ENCODE measurements around the gene PARS2.

The PARS2 gene

DNA sequence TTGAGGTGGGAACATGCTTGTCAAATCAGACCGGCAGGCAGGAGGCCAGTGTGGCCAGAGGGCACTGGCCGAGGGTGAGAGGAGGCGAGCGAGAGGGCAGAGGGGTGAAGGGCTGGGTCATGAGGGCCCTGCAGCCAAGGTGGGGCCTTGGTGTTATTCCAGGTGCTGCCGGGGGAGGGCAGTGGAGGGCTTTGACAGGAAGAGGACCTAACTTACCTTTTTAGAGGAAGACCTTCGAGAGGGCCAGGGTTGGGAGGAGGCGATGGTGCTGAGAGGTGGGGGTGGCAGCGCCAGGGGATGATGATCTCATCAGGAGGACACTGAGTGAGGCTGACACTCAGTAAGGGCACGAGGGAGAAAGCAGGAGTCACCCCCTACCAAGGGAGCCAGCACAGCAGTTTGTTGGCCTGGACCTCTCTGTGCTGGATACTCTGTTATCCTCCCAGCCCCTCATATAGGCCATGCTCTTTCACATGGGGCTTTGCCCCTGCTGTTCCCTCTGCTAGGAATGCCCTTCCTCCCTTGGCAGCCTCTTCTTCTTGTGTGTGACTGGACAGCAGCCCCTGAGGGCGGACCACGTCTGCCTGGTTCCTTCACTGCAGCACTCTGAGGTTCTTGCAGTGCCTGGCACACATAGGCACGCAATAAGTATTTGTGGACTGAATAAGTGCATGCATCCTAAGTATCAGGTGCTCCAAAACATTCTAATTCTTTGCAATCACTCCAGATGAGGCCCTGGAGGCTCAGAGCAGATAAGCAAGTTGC lies 44.3 kb upstream of the PARS2 start:
- H3K27ac ChIP-seq (ENCODE audit: low read length): no peak overlapping the region
- no CpG with 5 or more reads among the region's 12 CpGs for WGBS (ENCODE audit: insufficient coverage, insufficient read length)
- H3K36me3 ChIP-seq (ENCODE audit: control insufficient read depth, insufficient read depth, low read length): no peaks in the 10 kb centered on the region
- DNase-seq (ENCODE audit: low read depth, low spot score): no peak
- H3K4me1 ChIP-seq (ENCODE audit: control insufficient read depth, insufficient read depth, low read length): peaks cover 3% of the 10 kb centered on the region; the same call in 1 of the 2 replicates
- no peaks in the 10 kb centered on the region for H3K9me3 ChIP-seq (ENCODE audit: control insufficient read depth, insufficient read depth, low read length)
- H3K27me3 ChIP-seq (ENCODE audit: control insufficient read depth, insufficient read depth, low read length): no peaks in the 10 kb centered on the region
- no peak overlapping the region for H3K4me3 ChIP-seq (ENCODE audit: low read length)

DNA sequence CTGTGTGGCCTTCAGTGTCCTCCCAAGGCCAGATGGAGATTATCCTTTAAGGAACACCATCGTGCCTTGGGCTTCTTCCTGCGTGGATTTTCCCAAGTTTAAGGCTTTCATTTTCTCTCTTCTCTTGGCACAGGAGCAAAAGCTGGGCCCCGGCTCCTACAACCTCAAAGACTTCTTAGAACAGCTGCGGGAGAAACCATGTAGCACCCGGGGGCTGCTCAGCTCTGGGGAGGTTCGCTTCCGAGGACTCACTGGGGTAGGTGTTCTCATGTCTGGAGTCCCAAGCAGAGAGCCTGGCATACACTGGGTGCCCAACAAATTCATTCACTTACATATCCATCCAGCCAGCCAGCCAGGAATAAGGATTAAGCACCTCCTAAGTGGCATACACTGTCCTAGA lies 43.4 kb upstream of the PARS2 start:
- H3K36me3 ChIP-seq (ENCODE audit: control insufficient read depth, insufficient read depth, low read length): no peaks in the 10 kb centered on the region
- no CpG with 5 or more reads among the region's 7 CpGs for WGBS (ENCODE audit: insufficient coverage, insufficient read length)
- H3K4me3 ChIP-seq (ENCODE audit: low read length): no peak overlapping the region
- H3K27ac ChIP-seq (ENCODE audit: low read length): no peak overlapping the region
- H3K4me1 ChIP-seq (ENCODE audit: control insufficient read depth, insufficient read depth, low read length): no peaks in the 10 kb centered on the region
- DNase-seq (ENCODE audit: low read depth, low spot score): no peak
- no peaks in the 10 kb centered on the region for H3K9me3 ChIP-seq (ENCODE audit: control insufficient read depth, insufficient read depth, low read length)
- H3K27me3 ChIP-seq (ENCODE audit: control insufficient read depth, insufficient read depth, low read length): no peaks in the 10 kb centered on the region

DNA sequence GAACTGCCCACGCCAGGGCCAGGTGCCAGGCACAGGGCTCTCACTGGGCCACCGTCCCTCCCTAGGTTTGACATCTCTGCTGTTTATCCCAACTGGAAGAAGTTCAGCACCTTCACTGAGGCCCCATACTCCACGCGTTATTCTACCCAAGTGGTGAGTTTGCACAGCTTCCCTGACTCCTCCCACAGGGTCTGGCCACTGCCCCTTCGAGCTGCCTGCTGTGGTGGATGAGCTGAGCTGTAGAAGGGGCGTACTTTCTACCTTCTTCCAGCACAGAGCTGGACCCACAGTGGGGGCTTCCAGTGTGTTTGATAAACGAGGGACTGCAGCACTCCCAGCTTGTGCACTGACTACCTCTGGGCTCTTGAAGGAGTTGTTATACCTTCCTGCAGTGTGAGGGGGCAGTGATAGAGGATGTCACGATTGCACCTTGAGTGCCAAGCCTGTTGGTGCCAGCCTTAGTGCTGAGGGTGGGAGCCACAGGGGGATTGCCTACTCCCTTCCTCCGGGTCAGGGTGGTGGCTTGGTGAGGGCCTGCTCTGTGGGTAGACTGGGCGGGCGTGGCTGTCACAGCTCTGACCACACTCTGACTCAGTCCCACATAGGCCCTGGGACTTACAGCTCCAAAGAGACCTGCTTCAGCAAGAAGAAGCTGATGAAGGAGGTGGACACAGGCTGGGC lies 42.7 kb upstream of the PARS2 start:
- no peak for DNase-seq (ENCODE audit: low read depth, low spot score)
- H3K27ac ChIP-seq (ENCODE audit: low read length): no peak overlapping the region
- no peaks in the 10 kb centered on the region for H3K4me1 ChIP-seq (ENCODE audit: control insufficient read depth, insufficient read depth, low read length)
- H3K9me3 ChIP-seq (ENCODE audit: control insufficient read depth, insufficient read depth, low read length): no peaks in the 10 kb centered on the region
- no CpG with 5 or more reads among the region's 11 CpGs for WGBS (ENCODE audit: insufficient coverage, insufficient read length)
- H3K4me3 ChIP-seq (ENCODE audit: low read length): no peak overlapping the region
- H3K27me3 ChIP-seq (ENCODE audit: control insufficient read depth, insufficient read depth, low read length): no peaks in the 10 kb centered on the region
- no peaks in the 10 kb centered on the region for H3K36me3 ChIP-seq (ENCODE audit: control insufficient read depth, insufficient read depth, low read length)

DNA sequence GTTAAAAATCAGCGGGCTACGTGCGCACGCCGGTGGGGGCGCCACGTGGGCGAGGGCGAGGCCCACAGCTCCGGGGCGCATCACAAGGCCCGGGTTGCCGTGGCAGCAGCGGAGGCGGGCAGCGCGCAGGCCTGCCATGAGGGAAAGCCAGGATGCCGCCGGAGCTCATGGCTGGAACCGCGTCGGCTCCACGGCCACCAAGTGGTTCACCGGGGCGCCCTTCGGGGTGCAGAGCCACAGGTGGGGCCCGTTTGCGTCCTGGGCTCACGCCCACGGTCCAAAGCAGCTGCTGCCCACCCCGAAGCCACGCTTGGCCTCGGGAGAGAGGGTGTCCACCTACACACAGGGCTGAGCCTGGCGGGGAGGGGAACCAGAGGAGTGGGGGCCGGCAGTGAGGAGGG lies 41.7 kb upstream of the PARS2 start:
- Histone ChIP-seq H3K36me3 (ENCODE audit: control insufficient read depth, insufficient read depth, low read length) (no peaks in the 10 kb centered on the region), H3K27me3 (ENCODE audit: control insufficient read depth, insufficient read depth, low read length) (no peaks in the 10 kb centered on the region), H3K4me1 (ENCODE audit: control insufficient read depth, insufficient read depth, low read length) (no peaks in the 10 kb centered on the region), H3K27ac (ENCODE audit: low read length) (no peak overlapping the region), H3K9me3 (ENCODE audit: control insufficient read depth, insufficient read depth, low read length) (no peaks in the 10 kb centered on the region), H3K4me3 (ENCODE audit: low read length) (no peak overlapping the region)
- no CpG with 5 or more reads among the region's 35 CpGs for WGBS (ENCODE audit: insufficient coverage, insufficient read length)
- no peak for DNase-seq (ENCODE audit: low read depth, low spot score)

DNA sequence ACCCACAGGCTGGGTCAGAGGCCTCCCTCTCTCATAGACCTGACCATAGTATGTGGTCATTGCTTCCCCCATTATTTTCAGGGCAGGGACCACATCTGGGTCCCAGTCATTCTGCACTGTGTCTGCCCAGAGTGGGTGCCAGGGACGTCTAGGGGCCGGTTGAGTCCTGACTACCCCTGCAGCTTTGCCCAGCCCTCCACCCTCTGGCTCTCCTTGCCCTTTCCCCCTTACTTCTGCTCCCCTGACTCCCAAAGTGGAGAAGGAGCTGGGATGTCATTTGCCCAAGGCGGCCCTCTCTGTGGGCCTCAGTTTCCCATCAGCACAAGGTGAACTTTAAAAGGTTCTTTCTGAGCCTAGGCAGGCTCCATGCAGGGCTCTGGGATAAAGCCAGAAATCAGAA lies 41.1 kb upstream of the PARS2 start:
- no peaks in the 10 kb centered on the region for H3K4me1 ChIP-seq (ENCODE audit: control insufficient read depth, insufficient read depth, low read length)
- no peak overlapping the region for H3K4me3 ChIP-seq (ENCODE audit: low read length)
- no CpG with 5 or more reads among the region's 3 CpGs for WGBS (ENCODE audit: insufficient coverage, insufficient read length)
- H3K9me3 ChIP-seq (ENCODE audit: control insufficient read depth, insufficient read depth, low read length): no peaks in the 10 kb centered on the region
- H3K27ac ChIP-seq (ENCODE audit: low read length): no peak overlapping the region
- no peaks in the 10 kb centered on the region for H3K27me3 ChIP-seq (ENCODE audit: control insufficient read depth, insufficient read depth, low read length)
- H3K36me3 ChIP-seq (ENCODE audit: control insufficient read depth, insufficient read depth, low read length): no peaks in the 10 kb centered on the region
- DNase-seq (ENCODE audit: low read depth, low spot score): no peak

DNA sequence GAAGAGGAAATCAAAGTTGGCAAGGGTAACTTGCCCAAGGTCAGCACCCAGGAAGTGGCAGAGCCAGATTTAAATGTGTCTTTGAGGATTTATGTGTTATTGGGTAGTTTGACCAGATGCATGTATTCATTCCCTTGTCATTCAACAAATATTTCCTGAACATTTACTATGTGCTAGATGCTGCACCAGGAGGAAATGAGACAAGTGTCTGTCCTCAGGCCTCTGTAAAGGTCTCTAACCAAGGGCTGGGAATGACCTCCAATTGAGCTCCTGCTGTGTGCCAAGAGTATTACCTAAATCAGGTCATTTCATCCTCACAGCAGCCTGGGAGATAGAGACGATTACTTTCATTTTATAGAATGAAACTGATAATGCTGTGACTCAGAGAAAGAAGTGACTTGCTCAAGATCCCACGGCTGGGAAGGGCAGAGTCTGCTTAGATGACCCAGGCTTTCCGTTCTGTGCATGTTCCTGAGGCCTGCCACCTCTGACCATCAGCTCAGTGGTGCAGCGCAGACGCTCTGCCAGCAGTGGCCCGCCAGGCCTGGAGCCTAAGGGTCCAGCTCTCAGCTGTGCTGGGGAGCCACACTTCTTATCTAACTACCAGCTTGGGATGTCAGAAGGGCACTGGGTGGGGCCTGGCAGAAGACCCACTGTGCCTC lies 40.3 kb upstream of the PARS2 start:
- Histone ChIP-seq H3K27me3 (ENCODE audit: control insufficient read depth, insufficient read depth, low read length) (no peaks in the 10 kb centered on the region; the same call in 1 of the 2 replicates), H3K4me3 (ENCODE audit: low read length) (no peak overlapping the region), H3K9me3 (ENCODE audit: control insufficient read depth, insufficient read depth, low read length) (no peaks in the 10 kb centered on the region), H3K4me1 (ENCODE audit: control insufficient read depth, insufficient read depth, low read length) (no peaks in the 10 kb centered on the region), H3K27ac (ENCODE audit: low read length) (no peak overlapping the region), H3K36me3 (ENCODE audit: control insufficient read depth, insufficient read depth, low read length) (no peaks in the 10 kb centered on the region)
- no peak for DNase-seq (ENCODE audit: low read depth, low spot score)
- no CpG with 5 or more reads among the region's 6 CpGs for WGBS (ENCODE audit: insufficient coverage, insufficient read length)

DNA sequence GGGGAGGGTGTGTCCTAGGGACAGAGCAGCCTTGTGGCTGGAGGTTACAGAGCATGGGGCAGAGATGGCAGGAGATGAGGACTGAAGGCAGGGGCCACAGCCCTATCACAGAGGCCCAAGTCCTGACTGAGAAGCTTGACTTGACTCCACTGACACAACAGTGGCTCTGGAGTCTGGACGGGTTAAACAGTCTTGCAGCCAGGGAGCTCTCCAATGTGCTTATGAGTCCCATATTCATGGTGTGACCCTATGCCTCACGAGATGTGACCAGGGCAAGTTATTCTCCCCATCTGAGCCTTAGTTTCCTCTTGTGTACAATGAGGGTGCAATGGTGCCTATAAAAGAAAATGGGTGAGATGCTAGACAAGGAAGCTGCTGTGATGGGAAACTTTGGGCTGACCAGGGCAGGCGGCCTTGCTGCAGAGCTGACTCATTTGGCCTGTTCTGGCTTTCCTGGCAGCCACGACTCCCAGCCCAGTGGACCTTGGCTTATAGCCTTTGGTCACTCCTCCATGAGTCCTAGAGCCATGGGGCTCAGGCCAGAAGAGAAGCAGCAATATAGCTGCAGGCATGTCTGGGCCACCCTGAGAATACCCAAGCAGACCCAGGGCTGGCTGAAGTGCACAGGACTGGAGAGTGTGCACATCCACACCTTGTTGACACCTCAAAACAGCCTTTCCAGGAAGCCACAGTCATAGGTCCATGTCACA lies 39.6 kb upstream of the PARS2 start:
- no CpG with 5 or more reads among the region's 4 CpGs for WGBS (ENCODE audit: insufficient coverage, insufficient read length)
- H3K36me3 ChIP-seq (ENCODE audit: control insufficient read depth, insufficient read depth, low read length): no peaks in the 10 kb centered on the region
- H3K4me1 ChIP-seq (ENCODE audit: control insufficient read depth, insufficient read depth, low read length): no peaks in the 10 kb centered on the region
- no peak overlapping the region for H3K4me3 ChIP-seq (ENCODE audit: low read length)
- H3K9me3 ChIP-seq (ENCODE audit: control insufficient read depth, insufficient read depth, low read length): no peaks in the 10 kb centered on the region
- no peaks in the 10 kb centered on the region; the same call in 1 of the 2 replicates for H3K27me3 ChIP-seq (ENCODE audit: control insufficient read depth, insufficient read depth, low read length)
- no peak overlapping the region for H3K27ac ChIP-seq (ENCODE audit: low read length)
- DNase-seq (ENCODE audit: low read depth, low spot score): no peak

DNA sequence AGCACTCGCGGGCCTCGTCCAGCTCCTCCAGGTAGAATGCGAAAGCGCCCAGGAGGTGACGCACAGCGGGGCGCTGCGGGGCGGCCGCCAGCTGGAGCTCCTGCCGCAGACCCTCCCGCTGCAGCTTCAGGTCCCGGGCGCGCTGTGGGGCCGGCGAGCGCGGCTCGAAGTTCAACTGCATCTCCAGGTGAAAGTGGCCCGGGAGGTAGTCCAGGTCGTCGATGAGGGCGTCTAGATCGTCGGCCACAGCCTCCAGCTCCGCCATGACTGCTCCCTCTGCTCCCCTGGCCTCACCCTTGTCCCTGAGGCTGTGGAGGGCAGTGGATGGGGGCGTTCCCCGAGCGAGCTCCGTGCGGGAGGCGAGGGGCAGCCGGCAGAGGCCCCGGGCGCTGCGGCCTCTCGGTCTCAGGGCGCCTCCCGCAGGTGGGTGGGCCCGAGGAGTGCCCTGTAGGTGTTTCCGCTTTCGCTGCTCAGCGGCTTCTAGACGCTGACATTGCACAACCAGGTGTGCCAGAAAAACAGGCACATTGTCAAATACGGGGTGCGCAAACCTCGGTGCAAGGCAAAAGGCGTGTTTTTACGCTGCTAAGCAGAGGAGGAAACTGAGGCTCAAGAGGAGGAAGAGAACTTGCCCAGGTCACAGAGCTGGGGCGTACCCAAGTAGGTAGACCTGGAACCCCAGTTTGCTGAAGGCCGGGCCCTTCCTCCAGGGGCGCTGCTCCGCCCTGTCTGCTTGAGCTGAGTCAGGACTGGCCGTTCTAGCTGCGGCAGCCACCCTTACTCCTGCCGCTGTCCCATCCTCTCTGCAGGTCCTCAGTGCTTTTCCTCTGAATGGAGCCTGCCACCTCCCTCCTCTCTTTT lies 36.8 kb upstream of the PARS2 start, which contains the start of gene TTC22:
TSS of gene TTC22 (minus strand) at position 425 of the 861 bp plus-strand sequence. CDS start at position 265, 160 bp downstream.
- H3K27me3 ChIP-seq (ENCODE audit: control insufficient read depth, insufficient read depth, low read length): no peaks in the 10 kb centered on the region; the same call in 1 of the 2 replicates
- WGBS (ENCODE audit: insufficient coverage, insufficient read length): no CpG with 5 or more reads among the region's 58 CpGs
- H3K4me1 ChIP-seq (ENCODE audit: control insufficient read depth, insufficient read depth, low read length): no peaks in the 10 kb centered on the region
- DNase-seq (ENCODE audit: low read depth, low spot score): no peak
- H3K27ac ChIP-seq (ENCODE audit: low read length): no peak within 1 kb of the TSS
- H3K4me3 ChIP-seq (ENCODE audit: low read length): peak within 1 kb of the TSS; percentile 18; the same call in 1 of the 2 replicates
- no peaks in the 10 kb centered on the region for H3K36me3 ChIP-seq (ENCODE audit: control insufficient read depth, insufficient read depth, low read length)
- H3K9me3 ChIP-seq (ENCODE audit: control insufficient read depth, insufficient read depth, low read length): no peaks in the 10 kb centered on the region

DNA sequence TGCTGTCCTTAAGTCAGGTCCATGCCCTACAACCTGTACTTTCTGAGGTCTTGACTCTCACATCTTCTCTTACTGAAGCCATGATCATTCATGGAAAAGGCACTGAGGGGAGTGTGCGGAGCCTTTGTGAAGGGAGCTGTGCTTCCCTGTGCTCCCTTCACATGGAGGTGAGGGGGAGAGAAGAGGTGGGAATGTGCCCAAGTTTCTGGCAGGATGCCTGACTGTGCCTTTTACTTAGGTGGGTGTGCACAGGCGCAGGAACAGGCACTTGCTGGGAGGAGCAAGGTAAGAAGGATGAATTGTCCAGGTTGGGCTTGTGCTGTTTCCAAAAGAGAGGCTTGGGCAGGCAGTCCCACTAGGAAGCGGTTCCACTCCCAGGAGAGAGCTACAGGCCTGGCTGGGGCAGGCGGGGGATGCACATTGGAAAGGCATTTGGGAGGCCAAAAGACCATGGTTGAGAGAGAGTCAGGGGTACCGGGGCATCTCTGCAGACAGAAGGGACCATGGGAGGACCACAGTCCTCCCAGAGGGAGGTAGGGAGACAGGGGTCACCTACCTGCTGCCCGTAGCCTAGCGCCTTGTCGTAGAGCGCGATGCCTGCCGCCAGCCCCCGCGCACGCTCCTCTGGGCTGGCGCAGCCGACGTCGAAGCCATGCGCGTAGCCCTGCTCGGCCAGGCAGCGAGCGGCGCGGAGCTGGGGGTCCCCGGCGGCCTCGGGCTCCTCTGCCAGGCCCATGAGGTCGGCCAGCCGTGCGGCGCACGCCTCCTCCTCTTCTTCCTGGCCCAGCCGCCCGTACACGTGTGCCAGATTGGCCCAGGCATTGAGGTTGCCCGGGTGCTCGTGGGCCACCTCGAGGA lies 35.9 kb upstream of the PARS2 start:
- no peaks in the 10 kb centered on the region; the same call in 1 of the 2 replicates for H3K27me3 ChIP-seq (ENCODE audit: control insufficient read depth, insufficient read depth, low read length)

More for the DNA sequence above, 35.9 kb upstream of the PARS2 start:
- no CpG with 5 or more reads among the region's 39 CpGs for WGBS (ENCODE audit: insufficient coverage, insufficient read length)
- Histone ChIP-seq H3K27ac (ENCODE audit: low read length) (no peak overlapping the region), H3K9me3 (ENCODE audit: control insufficient read depth, insufficient read depth, low read length) (no peaks in the 10 kb centered on the region), H3K4me3 (ENCODE audit: low read length) (peak overlapping the region; percentile 18; the same call in 1 of the 2 replicates), H3K4me1 (ENCODE audit: control insufficient read depth, insufficient read depth, low read length) (no peaks in the 10 kb centered on the region), H3K36me3 (ENCODE audit: control insufficient read depth, insufficient read depth, low read length) (no peaks in the 10 kb centered on the region)
- no peak for DNase-seq (ENCODE audit: low read depth, low spot score)

All from iPS DF 6.9 (cell line).